ENCODE data around the gene EPHA5. TPM values are rescaled to one million over a fixed set of nuclear protein-coding genes. Genes with fewer than 3 reads are reported as not detected.

The EPHA5 gene
- total RNA-seq, 1 donor from 2014 or later, result not detected

DNA sequence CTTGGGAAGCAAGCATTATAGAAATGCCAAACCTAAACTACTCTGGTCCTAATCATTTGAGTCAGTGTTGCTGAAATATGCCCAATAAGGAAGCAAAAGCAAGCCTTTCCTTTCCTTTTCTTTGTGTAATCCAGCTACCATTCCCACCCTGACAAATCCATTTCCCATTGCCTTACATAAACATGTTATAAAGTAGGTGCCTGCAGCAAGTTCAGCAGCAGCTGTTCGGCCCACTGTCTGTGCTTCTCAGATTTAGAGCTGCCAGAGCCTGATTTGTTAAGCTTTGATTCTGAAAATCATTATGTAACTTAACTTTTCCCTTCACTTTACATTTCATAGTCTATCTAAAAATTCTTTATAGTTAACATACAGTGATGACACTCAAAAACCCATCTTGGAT lies 148.6 kb downstream of the EPHA5 start:
- DNase-seq (ENCODE audit: low spot score), result no peak
- Mint-ChIP-seq H3K27me3 (ENCODE audit: unreplicated experiment) (no peaks in the 10 kb centered on the region), H3K4me3 (ENCODE audit: unreplicated experiment) (no peak overlapping the region), H3K9me3 (ENCODE audit: unreplicated experiment) (no peaks in the 10 kb centered on the region), H3K4me1 (ENCODE audit: unreplicated experiment) (peaks cover 7% of the 10 kb centered on the region), H3K36me3 (ENCODE audit: low read depth, unreplicated experiment) (no peaks in the 10 kb centered on the region), H3K27ac (ENCODE audit: unreplicated experiment) (no peak overlapping the region)
- TF ChIP-seq, protein P1, sequence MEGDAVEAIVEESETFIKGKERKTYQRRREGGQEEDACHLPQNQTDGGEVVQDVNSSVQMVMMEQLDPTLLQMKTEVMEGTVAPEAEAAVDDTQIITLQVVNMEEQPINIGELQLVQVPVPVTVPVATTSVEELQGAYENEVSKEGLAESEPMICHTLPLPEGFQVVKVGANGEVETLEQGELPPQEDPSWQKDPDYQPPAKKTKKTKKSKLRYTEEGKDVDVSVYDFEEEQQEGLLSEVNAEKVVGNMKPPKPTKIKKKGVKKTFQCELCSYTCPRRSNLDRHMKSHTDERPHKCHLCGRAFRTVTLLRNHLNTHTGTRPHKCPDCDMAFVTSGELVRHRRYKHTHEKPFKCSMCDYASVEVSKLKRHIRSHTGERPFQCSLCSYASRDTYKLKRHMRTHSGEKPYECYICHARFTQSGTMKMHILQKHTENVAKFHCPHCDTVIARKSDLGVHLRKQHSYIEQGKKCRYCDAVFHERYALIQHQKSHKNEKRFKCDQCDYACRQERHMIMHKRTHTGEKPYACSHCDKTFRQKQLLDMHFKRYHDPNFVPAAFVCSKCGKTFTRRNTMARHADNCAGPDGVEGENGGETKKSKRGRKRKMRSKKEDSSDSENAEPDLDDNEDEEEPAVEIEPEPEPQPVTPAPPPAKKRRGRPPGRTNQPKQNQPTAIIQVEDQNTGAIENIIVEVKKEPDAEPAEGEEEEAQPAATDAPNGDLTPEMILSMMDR (IDR thresholded peaks at IDR 0.05; ENCODE audit: unreplicated experiment), result no peak

DNA sequence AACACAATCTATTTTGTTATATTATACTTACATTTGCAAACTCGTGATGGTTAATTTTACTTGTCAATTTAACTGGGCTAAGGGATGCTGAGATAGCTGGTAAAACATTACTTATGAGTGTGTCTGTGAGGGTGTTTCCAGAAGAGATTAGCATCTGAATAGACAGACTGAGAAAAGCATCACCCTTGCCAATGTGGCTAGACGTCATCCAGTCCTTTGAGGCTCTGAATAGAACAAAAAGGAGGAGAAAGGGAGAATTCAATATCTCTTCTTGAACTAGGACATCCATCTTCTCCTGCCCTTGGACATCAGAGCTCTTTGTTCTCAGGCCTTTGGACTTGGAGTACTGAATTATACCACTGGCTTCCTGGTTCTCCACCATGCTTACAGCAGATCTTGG lies 154.6 kb downstream of the EPHA5 start:
- H3K9me3 Mint-ChIP-seq (ENCODE audit: unreplicated experiment), result no peaks in the 10 kb centered on the region
- H3K36me3 Mint-ChIP-seq (ENCODE audit: low read depth, unreplicated experiment), result no peaks in the 10 kb centered on the region
- no peaks in the 10 kb centered on the region for H3K4me1 Mint-ChIP-seq (ENCODE audit: unreplicated experiment)
- H3K27me3 Mint-ChIP-seq (ENCODE audit: unreplicated experiment), result no peaks in the 10 kb centered on the region
- DNase-seq (ENCODE audit: low spot score), result no peak
- H3K4me3 Mint-ChIP-seq (ENCODE audit: unreplicated experiment), result no peak overlapping the region
- TF ChIP-seq, protein P1 (IDR thresholded peaks at IDR 0.05; ENCODE audit: unreplicated experiment), result no peak
- no peak overlapping the region for H3K27ac Mint-ChIP-seq (ENCODE audit: unreplicated experiment)

DNA sequence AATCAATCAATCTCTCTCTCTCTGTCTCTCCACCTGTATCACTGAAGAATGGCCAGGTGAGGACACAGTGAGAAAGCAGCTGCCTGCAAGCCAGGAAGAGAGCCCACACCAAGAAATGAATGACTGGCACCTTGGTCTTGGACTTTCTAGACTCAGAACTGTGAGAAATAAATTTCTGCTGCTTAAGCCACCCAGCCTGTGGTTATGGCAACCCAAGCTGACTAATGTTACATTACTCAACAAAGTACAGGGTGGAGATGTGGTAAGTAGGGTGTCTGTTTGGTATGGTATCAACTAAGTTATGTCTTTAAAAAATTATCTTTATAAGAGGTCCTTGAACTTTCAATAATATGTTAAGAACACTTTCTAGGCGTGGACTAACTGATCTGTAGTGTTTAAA lies 159.3 kb downstream of the EPHA5 start:
- Mint-ChIP-seq H3K4me3 (ENCODE audit: unreplicated experiment) (no peak overlapping the region), H3K27ac (ENCODE audit: unreplicated experiment) (no peak overlapping the region), H3K4me1 (ENCODE audit: unreplicated experiment) (no peaks in the 10 kb centered on the region), H3K36me3 (ENCODE audit: low read depth, unreplicated experiment) (no peaks in the 10 kb centered on the region), H3K27me3 (ENCODE audit: unreplicated experiment) (no peaks in the 10 kb centered on the region), H3K9me3 (ENCODE audit: unreplicated experiment) (no peaks in the 10 kb centered on the region)
- TF ChIP-seq, protein P1 (IDR thresholded peaks at IDR 0.05; ENCODE audit: unreplicated experiment), result no peak
- DNase-seq (ENCODE audit: low spot score), result no peak

DNA sequence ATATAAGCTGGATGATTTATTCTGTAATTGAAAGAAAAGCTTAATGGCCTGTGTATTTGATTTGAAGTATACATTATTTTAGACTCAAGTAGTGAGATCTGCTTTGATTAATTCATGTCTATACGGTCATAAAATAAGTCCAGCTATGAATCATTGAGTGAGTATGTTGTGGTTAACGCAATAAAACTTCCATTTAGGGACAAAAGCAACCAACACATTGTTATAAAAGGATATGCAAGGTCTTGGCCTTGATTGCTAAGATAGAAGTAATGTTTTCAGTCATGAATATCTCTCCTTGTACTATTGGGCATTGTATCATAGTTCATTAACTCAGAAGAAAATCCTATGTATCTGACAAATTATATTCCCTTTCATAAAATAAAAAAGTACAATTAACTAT lies 162.1 kb downstream of the EPHA5 start:
- TF ChIP-seq, protein P1 (IDR thresholded peaks at IDR 0.05; ENCODE audit: unreplicated experiment), result no peak
- H3K4me3 Mint-ChIP-seq (ENCODE audit: unreplicated experiment), result no peak overlapping the region
- H3K9me3 Mint-ChIP-seq (ENCODE audit: unreplicated experiment), result no peaks in the 10 kb centered on the region
- no peaks in the 10 kb centered on the region for H3K27me3 Mint-ChIP-seq (ENCODE audit: unreplicated experiment)
- no peaks in the 10 kb centered on the region for H3K36me3 Mint-ChIP-seq (ENCODE audit: low read depth, unreplicated experiment)
- no peak overlapping the region for H3K27ac Mint-ChIP-seq (ENCODE audit: unreplicated experiment)
- no peaks in the 10 kb centered on the region for H3K4me1 Mint-ChIP-seq (ENCODE audit: unreplicated experiment)
- DNase-seq (ENCODE audit: low spot score), result no peak

DNA sequence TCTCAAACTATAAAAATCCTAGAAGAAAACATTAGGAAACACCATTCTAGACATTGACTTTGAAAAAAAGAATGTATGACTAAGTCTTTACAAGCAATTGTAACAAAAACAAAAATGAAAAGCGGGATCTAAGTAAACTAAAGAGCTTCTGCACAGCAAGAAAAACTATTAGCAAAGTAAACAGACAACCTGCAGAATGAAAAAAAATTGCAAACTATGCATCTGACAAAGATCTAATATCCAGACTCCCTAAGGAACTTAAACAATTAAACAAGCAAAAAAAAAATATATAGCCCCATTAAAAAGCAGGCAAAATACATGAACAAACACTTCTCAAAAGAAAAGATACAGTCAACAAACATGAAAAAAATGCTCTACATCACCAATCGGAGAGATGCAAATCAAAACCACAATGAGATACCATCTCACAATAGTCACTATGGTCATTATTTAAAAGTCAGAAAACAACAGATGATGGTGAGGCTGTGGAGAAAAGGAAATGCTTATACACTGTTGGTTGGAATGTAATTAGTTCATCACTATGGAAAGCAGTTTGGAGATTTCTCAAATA lies 168.1 kb downstream of the EPHA5 start:
- H3K27me3 Mint-ChIP-seq (ENCODE audit: unreplicated experiment), result no peaks in the 10 kb centered on the region
- no peak for DNase-seq (ENCODE audit: low spot score)
- no peaks in the 10 kb centered on the region for H3K36me3 Mint-ChIP-seq (ENCODE audit: low read depth, unreplicated experiment)
- TF ChIP-seq, protein P1 (IDR thresholded peaks at IDR 0.05; ENCODE audit: unreplicated experiment), result no peak
- no peak overlapping the region for H3K27ac Mint-ChIP-seq (ENCODE audit: unreplicated experiment)
- H3K4me1 Mint-ChIP-seq (ENCODE audit: unreplicated experiment), result no peaks in the 10 kb centered on the region
- H3K4me3 Mint-ChIP-seq (ENCODE audit: unreplicated experiment), result no peak overlapping the region
- no peaks in the 10 kb centered on the region for H3K9me3 Mint-ChIP-seq (ENCODE audit: unreplicated experiment)
